Osteocyte (in vitro differentiated cells): ENCODE measurements around the gene TTC39C. TPM values are rescaled to one million over a fixed set of nuclear protein-coding genes. Genes with fewer than 3 reads are reported as not detected.

ENCODE experiments used
- DNase-seq: peaks from one replicate; pipeline ENCODE4 v3.0.0; 2021; ENCODE audit warnings: mixed read lengths; ENCODE audit not compliant: unreplicated experiment; ENCODE audit errors: extremely low spot score
- H3K27ac Mint-ChIP-seq: one replicate; pipeline ENCODE4 v1.8.0; 2021; ENCODE audit warnings: mild to moderate bottlenecking, mixed read lengths; ENCODE audit not compliant: unreplicated experiment
- H3K27me3 Mint-ChIP-seq: one replicate; pipeline ENCODE4 v1.8.0; 2021; ENCODE audit warnings: mixed read lengths; ENCODE audit not compliant: unreplicated experiment
- H3K36me3 Mint-ChIP-seq: one replicate; pipeline ENCODE4 v1.8.0; 2021; ENCODE audit warnings: mixed read lengths; ENCODE audit not compliant: unreplicated experiment
- H3K4me1 Mint-ChIP-seq: one replicate; pipeline ENCODE4 v1.8.0; 2021; ENCODE audit warnings: mixed read lengths; ENCODE audit not compliant: unreplicated experiment
- H3K4me3 Mint-ChIP-seq: one replicate; pipeline ENCODE4 v1.8.0; 2021; ENCODE audit warnings: mild to moderate bottlenecking, moderate library complexity, mixed read lengths; ENCODE audit not compliant: unreplicated experiment
- H3K9me3 Mint-ChIP-seq: one replicate; pipeline ENCODE4 v1.8.0; 2021; ENCODE audit warnings: mixed read lengths; ENCODE audit not compliant: unreplicated experiment
- CTCF ChIP-seq: fragments of 200-600 bp; sonication (generic); IDR thresholded peaks from 2 replicates; pipeline ENCODE4 v1.5.0; 2021; ENCODE audit warnings: antibody characterized with exemption, mild to moderate bottlenecking, moderate library complexity
- total RNA-seq: library from RNA; stranded (reverse); gene quantifications from 2 replicates; pipeline ENCODE4 v1.2.1, GENCODE V29; 2021

TTC39C gene
- total RNA-seq, 1 donor from 2014 or later = 10.9 TPM

GRCh38 chr18:24177499-24178133, 163.1 kb downstream of the TTC39C start:
- Mint-ChIP-seq H3K27ac (no peak overlapping the region), H3K27me3 (no peaks in the 10 kb centered on the region), H3K36me3 (peaks cover 21% of the 10 kb centered on the region), H3K4me3 (no peak overlapping the region), H3K9me3 (no peaks in the 10 kb centered on the region), H3K4me1 (peaks cover 8% of the 10 kb centered on the region)
- no peak for DNase-seq
- no peak for TF ChIP-seq CTCF

- Mint-ChIP-seq H3K4me1 (peaks cover 8% of the 10 kb centered on the region), H3K27ac (no peak overlapping the region), H3K36me3 (peaks cover 14% of the 10 kb centered on the region), H3K9me3 (no peaks in the 10 kb centered on the region), H3K27me3 (no peaks in the 10 kb centered on the region), H3K4me3 (no peak overlapping the region)
- no peak for DNase-seq
- no peak for TF ChIP-seq CTCF
Observed at GRCh38 chr18:24180048-24180447, 165.5 kb downstream of the TTC39C start.

- no peak for DNase-seq
- Mint-ChIP-seq H3K4me1 (peaks cover 8% of the 10 kb centered on the region), H3K9me3 (no peaks in the 10 kb centered on the region), H3K27me3 (no peaks in the 10 kb centered on the region), H3K27ac (no peak overlapping the region), H3K36me3 (peaks cover 12% of the 10 kb centered on the region), H3K4me3 (no peak overlapping the region)
- no peak for TF ChIP-seq CTCF
Observed at GRCh38 chr18:24181806-24182205, 167.3 kb downstream of the TTC39C start.

Other genes starting within 250 kb of the TTC39C start
- gene CABYR, start 124.3 kb downstream of the TTC39C start, total RNA-seq = 3.9 and 6.8 TPM in 2 replicates